ENCODE results near the gene PGLYRP3.

PGLYRP3 gene, protein sequence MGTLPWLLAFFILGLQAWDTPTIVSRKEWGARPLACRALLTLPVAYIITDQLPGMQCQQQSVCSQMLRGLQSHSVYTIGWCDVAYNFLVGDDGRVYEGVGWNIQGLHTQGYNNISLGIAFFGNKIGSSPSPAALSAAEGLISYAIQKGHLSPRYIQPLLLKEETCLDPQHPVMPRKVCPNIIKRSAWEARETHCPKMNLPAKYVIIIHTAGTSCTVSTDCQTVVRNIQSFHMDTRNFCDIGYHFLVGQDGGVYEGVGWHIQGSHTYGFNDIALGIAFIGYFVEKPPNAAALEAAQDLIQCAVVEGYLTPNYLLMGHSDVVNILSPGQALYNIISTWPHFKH

DNA sequence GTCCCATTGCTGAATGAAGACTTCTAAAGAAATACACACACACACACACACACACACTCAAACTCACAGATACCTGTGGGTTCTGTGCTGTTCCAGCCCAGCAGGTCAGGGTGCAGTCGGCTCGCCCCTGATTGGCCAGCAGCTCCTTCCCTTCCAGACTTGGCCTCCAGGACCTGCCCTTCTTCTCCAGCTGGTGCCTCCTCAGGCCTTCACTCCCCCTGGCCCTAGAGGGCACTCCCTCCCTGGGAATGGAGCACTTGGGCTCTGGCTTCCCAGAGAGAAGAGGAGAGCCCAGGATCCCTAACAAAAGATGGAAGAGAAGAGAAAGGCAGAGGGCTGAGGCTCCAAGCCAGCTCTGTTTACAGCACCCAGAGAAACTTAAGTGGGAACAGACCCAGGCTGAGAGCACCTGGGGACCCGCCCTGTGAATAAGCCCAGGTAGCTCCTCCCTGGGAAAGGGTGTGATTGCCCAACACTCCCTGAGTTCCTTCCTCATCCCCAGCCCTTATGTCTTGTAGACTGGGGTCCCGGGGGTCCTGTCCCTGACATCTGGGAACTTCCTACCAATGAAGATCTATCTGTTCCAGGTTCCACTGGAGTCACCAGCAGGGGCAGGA, at the start of gene PGLYRP3:
Gene PGLYRP3, minus strand, starts transcription at position 383 of the 617 bp plus-strand sequence. CDS start 2,287 bp downstream, outside the sequence.
- no peak for DNase-seq (ENCODE audit: low read depth, low spot score)
- H3K27ac ChIP-seq: peak within 1 kb of the TSS; percentile 21

DNA sequence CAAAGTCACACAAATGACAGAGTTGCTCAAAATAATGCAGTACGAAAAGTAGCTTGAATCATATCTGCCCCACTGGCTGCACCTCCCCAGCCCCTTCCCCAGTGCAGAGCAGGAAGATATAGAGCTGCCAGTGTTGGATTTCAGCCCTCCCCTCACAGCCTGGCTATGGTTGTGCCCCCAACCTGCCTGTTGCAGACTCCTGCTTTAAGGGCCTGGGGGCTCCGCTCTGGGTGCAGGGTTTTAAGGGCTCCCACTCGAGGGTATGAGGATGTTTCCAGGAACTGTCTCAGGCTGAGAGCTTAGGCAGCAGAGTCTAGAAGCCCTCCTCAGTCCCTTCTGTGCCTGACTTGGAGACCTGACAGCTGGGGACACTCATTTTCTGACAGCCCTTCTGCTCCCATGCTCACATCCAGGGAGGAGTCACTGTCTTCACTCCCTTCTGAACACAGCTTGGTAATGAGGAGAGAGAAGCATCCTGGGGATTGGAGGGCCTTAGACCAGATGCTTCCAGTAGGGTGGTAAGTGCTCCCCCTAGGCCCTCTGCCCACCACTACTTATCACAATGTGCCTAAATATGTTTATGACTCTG, 49.5 kb upstream of the PGLYRP3 start:
- no peak for DNase-seq (ENCODE audit: low read depth, low spot score)
- H3K27ac ChIP-seq: no peak overlapping the region

DNA sequence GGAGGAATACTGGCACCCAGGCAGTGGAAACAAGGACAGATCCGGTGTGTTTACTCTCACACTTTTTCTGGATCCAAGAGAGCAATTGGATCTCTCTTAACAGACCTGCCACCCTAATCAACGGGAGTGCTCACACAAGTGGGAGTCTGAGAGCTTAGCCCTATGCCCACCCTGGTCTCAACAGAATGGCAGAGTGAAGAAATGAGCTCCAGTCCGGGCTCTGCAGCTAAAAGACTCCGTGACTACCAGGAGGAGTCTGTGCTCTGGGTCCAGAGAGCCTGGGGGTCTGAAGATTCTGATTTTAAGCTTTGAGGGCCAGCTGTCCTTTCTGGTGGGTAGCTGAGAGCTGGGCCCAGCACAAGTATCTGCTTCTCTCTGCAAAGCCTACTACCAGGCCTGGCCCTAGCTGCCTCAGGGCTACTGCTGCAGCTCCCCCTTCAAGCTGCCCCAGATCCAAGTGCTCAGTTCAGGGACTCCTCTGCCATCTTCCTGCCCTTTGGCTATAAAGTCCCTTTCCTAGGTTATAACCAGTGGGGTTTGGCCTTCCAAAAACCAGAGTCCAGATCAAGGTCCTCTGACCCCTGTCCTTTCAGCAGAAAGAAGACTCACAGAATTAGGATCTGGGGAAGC, 48.8 kb upstream of the PGLYRP3 start:
- no peak overlapping the region for H3K27ac ChIP-seq

DNA sequence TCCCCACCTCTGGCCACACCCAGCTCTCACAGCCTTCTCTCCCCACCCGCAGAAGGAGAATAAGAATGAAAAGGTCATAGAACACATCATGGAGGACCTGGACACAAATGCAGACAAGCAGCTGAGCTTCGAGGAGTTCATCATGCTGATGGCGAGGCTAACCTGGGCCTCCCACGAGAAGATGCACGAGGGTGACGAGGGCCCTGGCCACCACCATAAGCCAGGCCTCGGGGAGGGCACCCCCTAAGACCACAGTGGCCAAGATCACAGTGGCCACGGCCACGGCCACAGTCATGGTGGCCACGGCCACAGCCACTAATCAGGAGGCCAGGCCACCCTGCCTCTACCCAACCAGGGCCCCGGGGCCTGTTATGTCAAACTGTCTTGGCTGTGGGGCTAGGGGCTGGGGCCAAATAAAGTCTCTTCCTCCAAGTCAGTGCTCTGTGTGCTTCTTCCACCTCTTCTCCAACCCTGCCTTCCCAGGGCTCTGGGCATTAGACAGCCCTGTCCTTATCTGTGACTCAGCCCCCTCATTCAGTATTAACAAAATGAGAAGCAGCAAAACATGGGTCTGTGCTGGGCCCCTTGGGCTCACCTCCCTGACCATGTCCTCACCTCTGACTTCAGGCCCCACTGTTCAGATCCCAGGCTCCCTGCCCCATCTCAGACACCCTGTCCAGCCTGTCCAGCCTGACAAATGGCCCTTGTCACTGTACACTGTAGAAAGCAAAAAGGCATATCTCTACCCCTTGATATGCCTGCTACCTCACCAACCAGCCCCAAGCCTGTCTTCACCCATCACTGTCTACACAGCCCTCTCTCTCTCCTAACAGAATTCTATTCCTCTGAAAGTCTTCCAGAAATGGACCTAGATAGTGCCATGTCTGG, 48.1 kb upstream of the PGLYRP3 start:
- peak overlapping the region; percentile 15 for H3K27ac ChIP-seq
- no peak for DNase-seq (ENCODE audit: low read depth, low spot score)

More for the DNA sequence above, 48.8 kb upstream of the PGLYRP3 start:
- no peak for DNase-seq (ENCODE audit: low read depth, low spot score)

DNA sequence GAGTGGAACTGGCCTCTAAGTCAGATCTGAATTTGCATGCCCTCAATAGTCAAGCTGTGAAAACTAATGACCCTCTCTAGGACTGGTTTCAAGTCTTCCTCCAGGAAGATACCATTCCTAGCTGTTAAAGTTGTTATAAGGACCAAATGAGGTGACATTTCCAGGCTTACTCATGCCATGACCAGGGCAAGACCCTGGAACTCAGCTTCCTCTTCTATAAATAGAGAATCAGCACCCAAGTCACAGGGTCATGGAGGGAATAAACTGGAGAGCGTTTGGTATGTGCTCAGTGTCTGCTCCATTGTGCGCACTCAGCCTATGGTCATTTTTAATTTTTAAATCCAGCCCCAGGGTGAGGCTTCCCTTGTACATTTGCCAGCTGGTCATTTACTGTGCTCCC, 47.4 kb upstream of the PGLYRP3 start:
- H3K27ac ChIP-seq: peak overlapping the region; percentile 15
- DNase-seq (ENCODE audit: low read depth, low spot score): no peak

DNA sequence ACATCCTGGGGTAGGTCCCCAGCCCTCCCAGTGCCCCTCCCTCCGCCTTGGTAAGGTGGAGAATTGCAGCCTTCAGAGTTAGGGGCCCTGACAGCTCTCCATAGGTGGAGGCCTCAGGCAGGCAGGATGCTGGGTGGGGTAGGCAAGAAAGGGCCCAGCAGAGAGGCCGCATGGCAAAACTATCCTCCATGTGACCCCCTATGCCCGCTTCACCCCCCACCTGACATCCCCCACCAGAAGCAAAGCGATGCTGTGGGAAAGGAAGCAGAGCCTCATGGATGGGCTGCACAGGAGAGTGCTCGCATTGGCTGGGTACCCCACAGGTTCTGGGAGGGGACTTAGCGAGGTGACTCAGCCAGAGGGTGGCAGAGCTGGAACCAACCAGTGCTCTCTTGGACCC, 46.5 kb upstream of the PGLYRP3 start:
- DNase-seq (ENCODE audit: low read depth, low spot score): no peak
- peak overlapping the region; percentile 90 for H3K27ac ChIP-seq

DNA sequence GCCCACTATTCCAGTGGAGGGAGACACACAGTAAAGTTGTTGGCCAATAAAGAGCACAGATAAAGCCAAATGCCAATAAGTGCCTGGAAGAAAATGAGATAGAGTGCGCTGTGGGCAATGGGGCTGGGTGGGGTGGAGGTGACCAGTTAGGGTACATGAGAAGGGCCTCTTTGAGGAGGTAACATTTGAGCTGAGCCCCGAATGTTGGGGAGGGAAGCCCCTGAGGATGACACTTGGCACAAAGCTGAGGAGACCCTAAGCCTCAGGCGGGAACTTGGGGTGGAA, 45.9 kb upstream of the PGLYRP3 start:
- DNase-seq (ENCODE audit: low read depth, low spot score): no peak

DNA sequence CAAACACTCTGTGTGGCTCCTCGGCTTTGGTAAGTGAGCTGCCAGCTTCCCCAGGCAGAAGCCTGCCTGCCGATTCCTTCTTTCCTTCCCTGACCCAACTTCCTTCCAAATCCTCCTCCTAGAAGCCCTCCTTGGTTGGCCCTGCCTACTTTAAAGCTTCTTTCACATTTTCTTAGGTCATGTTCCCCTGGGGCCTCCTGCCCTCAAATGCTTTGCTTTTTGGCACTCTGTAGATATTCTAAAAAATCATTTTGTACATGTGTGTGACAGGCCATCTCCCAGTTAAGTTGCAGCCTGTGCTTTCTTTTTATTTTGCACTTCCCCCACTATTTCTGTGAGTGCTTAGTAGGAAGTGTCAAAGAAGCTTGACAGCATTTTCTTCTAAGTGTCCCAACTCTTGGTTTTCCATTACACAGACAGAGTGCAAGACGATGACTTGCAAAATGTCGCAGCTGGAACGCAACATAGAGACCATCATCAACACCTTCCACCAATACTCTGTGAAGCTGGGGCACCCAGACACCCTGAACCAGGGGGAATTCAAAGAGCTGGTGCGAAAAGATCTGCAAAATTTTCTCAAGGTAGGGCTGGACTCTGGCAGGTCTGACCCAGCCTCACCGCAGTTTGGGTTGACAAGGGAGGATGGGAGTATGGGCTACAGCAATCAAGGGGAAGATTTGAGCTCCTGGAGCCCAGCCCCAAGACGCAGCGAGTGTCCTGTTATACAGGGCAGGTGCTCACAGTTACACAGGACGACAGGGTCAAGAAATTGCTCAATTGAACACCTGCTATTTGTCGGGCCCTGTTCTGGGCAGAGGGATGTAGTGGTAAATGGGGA, 45.3 kb upstream of the PGLYRP3 start, which contains the start of gene S100A9:
Gene S100A9, plus strand, starts transcription at position 2 of the 838 bp plus-strand sequence. Its CDS starts 430 bp downstream, at position 432.
- no peak for DNase-seq (ENCODE audit: low read depth, low spot score)
- H3K27ac ChIP-seq: peak within 1 kb of the TSS; percentile 90

More for the DNA sequence above, 45.9 kb upstream of the PGLYRP3 start:
- H3K27ac ChIP-seq: peak overlapping the region; percentile 90

DNA sequence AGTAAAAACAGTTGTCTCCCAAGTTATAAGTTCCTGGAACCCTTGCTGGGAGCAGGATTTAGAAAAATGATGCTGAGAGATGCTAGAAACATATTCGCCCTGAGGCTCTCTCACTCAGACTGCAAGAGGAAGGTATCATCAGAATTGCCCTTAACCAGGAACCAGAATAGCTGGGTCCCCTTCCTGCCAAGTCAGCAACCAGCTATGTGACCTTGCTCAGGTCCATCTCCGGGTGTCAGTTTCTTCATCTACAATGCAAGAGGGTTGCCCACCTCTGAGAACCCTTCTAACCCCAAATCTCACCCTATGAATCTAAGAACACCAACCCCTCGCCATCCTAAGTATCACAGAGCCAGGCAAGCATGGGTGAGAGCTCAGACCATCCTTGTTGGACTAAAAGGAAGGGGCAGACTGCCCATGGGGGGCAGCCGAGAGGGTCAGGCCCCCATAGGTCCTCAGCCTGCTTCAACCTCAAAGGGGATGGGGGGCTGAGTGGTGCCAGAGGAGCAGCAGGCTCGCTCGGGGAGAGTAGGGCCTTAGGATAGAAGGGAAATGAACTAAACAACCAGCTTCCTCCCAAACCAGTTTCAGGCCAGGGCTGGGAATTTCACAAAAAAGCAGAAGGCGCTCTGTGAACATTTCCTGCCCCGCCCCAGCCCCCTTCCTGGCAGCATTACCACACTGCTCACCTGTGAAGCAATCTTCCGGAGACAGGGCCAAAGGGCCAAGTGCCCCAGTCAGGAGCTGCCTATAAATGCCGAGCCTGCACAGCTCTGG, 44.5 kb upstream of the PGLYRP3 start:
- H3K27ac ChIP-seq: peak overlapping the region; percentile 90
- no peak for DNase-seq (ENCODE audit: low read depth, low spot score)

DNA sequence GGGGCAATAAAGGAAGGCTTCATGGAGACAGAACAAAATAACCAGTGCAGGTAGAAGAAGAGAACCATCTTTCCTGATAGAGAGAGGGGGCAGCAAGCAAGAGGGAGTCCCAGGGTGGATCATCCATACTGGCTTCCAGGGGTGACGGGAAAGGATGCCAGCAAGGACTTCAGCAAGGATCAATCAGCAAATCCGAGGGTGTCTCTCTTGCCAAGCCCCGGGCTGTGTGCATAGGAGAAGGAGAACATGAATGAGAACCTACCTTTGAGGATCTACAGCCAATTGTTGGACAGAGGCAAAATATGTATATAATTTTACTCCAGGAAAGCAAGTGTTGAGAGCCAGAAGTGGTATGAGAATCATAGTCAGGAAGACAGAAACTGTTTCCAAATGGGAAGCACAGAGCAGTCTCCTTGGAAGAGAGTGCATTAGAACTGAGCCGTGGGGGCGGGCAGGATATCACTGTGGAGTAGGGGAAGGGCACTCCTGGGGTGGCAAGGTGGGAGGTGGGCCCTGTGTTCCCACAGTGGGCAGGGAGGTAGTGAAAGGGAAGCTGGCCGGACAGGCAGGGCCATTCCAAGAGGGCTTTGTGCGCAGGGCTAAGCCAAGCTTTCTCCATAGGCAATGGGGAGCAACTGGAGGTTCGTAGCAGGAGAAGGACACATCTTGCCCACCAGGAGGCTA, 43.8 kb upstream of the PGLYRP3 start:
- H3K27ac ChIP-seq: peak overlapping the region; percentile 90
- DNase-seq (ENCODE audit: low read depth, low spot score): no peak

DNA sequence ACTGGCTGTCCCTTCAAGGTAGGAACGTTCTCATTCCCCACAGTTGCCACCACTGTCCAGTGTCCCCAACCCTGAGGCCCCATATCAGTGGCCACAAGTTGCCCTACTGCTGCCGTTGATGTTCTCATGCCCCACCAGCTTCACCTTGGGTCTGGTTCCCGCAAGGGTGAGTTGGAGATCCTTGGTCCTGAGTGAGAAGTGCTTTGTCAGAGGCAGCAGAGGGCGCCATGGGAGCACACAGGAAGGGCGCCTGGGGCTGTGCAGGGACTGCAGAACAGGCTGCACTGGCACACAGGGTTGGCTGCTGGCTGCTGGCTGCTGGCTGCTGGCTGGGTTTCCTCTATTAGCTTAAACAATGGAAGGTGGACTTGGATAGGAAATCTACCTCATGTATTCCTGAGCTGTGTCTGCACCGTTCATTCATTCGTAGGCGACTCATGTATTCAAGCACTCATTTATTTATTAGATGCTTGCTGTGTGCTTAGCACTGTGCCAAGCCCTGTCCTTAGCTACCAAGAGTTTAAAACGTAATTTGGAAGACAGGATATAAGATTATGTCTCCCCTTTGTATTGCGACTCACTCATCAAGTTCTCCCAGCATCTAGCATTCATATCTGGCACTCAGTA, 42.8 kb upstream of the PGLYRP3 start:
- DNase-seq (ENCODE audit: low read depth, low spot score): no peak
- no peak overlapping the region for H3K27ac ChIP-seq

DNA sequence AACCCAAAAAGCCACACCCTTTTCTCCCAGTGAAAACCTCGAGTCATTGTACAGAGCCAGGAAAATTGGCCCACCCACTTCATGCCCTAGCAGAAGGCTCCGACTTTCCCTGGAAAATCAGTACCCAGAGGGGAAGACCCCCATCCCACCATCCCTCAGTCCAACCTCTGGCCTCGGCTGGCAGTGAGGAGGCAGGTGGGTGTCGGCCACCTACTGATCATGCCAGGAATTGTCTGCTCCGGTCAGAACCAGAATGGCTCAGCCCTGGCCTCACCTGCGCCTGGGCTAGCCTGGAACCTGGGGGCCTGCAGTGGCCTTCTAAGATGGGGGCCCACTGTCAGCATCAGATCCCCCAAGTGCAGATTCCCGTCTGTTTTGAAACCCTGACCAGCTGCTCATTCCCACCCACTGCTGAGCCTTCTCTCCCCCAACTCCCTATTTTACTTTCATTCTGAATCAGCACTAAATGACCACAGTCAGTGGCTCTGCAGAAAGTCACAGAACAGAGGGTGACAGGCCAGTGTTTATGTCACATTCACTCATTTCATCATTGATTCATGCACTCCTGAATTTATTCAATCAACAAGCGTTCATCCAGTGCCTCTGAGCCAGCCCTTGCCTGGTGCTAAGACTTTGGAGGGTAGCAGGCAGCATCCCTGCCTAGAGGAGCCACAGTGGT, 41.9 kb upstream of the PGLYRP3 start:
- H3K27ac ChIP-seq: no peak overlapping the region
- DNase-seq (ENCODE audit: low read depth, low spot score): no peak

DNA sequence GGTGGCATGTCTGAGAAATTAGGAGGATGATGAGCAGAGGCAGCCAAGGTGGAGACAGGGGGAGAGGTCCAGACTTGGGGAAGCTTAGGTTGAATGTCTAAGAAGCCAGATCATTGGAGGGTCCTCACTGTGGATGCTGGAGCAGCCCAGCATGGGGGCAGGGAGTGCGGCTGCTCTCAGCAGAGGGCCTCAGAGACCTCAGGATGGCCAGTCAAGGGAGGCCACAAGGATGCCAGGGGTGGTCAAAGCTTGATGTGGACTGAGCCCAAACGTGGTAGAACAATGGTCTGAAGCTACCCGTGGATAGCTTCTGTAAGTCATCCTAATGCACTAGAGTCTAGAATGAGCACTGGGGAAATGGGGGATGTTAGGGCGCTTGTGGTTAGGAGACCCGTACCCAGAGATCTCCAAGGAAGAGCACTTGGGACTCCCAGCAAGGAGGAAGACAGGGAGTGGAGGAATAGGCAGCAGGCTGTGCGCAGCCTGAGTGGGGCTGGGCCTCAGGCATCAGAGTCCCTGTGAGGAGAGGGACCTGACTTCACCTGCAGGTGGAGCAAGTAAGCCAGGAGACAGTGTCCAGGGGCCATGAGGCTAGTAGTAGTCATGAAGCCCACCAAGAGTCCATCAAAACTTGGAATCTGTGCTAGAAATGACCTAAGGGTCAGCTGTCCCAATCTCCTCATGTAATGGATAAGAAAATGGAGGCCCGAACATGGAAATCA, 40.6 kb upstream of the PGLYRP3 start:
- H3K27ac ChIP-seq: no peak overlapping the region
- DNase-seq (ENCODE audit: low read depth, low spot score): no peak

DNA sequence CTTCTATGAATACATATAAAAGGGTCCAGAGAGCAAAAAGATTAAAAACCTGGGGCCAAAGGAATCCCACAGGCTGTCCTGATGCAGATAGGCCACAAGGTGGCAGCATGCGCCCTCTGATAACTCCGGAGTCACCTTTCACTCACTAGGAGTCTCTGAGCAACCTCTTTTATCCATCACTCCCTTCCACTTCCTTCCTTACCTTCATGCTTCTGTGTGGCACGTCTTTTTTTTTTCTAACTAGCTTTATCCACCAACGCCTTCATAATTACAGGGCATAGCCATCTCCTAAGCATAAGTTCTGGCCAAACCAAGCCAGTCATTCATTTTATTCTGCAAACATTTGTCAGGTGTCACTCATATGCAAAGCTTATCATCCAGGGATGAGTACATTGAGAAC, 39.8 kb upstream of the PGLYRP3 start:
- H3K27ac ChIP-seq: no peak overlapping the region
- DNase-seq (ENCODE audit: low read depth, low spot score): no peak

DNA sequence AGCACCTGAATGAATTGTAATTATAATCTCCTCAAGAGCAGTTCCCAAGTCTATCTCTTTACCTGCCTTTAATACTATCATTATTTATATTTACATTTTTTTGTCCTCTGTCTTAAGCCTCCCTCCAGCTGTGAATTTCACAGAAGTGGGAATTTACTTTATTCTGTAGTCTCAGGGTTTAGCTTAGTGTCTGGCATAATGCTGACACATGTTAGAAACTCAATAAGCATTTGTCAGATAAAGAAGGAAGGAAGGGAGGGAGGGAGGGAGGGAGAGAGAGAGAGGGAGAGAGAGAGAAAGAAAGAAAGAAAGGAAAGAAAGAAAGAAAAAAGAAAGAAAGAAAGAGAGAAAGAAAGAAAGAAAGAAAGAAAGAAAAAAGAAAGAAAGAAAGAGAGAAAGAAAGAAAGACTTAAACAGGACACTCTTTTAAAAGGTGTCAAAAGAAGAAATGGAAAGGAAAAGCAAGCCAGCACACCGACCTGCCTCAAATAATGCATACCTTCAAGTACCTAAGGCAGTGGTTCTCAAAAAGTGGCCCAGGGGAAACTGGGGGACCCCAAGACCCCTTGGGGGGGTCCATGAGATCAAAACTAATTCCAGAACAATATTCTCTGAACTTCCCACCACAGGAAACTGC, 37.7 kb upstream of the PGLYRP3 start:
- no peak overlapping the region for H3K27ac ChIP-seq
- DNase-seq (ENCODE audit: low read depth, low spot score): no peak
